Nucleus accumbens (tissue), 56 donors: ENCODE results near the gene IKZF4.
"Not testable (repeated sequence)": the region's sequence is repeated elsewhere in the genome, so short reads cannot be mapped to it uniquely, and the experiment has no call there.

Experiments
- DNase-seq, 56 donors: peaks; one replicate each; lab custom pipeline; 2025; lab: John Stamatoyannopoulos, UW

Gene IKZF4

DNA sequence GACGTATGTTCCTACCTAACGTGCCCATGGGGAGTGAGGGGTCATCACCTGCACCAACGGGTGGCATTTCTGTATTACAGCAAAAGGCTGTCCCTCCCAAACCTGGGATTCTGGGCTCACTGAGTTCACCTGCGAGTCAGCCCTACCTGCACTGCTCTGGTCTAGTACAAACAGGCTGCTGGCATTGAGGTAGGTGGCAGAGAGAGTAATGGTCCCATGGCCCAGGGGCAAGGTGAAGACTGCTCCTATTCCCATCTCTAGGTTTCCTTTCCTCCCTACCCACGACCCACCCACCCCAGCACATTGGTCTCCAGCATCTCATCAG is 23.3 kb upstream of the IKZF4 start:
- DNase-seq, result peak in 5 of 56 donors; percentile 32 to 50 (median 39)

DNA sequence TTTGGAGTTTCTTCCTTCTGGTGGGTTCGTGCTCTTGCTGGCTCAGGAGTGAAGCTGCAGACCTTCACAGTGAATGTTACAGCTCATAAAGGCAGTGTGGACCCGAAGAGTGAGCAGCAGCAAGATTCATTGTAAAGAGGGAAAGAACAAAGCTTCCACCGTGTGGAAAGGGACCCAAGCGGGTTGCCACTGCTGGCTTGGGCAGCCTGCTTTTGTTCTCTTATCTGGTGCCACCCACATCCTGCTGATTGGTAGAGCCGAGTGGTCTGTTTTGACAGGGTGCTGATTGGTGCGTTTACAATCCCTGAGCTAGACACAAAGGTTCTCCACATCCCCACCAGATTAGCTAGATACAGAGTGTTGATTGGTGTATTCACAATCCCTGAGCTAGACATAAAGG is 21.3 kb upstream of the IKZF4 start:
- DNase-seq, result not testable (repeated sequence)

DNA sequence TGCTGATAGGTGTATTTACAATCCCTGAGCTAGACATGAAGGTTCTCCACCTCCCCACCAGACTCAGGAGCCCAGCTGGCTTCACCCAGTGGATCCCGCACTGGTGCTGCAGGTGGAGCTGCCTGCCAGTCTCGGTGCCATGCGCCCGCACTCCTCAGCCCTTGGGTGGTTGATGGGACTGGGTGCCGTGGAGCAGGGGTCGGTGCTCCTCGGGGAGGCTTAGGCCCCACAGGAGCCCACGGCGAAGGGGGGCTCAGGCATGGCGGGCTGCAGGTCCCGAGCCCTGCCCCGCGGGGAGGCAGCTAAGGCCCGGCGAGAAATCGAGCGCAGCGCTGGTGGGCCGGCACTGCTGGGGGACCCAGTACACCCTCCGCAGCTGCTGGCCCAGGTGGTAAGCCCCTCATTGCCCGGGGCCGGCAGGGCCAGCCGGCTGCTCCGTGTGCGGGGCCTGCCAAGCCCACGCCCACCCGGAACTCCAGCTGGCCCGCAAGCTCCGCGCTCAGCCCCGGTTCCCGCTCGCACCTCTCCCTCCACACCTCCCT is 20.8 kb upstream of the IKZF4 start:
- DNase-seq, result not testable (repeated sequence)

DNA sequence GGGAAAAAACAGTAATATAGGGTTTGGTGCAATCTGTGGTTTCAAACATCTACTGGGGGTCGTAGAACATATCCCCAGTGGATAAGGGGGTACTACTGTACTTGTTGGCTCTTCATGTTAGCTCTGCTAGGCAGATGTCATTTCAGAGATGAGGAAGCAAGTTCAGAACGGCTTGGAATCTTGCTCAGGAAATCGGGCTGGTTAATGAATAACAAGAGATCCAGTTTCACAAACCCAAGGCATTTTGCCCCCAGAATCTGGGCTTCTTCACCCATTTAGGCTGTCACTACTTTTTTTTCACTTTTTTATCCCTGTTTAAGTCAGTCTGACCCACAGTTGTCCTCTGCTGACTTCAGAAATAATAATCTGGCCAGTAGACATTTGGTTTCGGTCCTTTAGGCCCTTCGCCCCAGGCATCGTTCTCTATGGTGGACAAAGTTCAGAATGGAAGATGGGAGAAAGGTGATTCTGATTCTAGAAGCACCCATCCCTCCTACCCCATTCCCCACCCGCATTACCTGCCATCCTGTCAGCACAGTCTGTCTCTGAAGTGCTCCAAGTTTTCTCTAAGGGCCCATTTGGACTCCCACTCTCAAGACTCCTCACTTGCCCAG is 19.2 kb upstream of the IKZF4 start:
- no peak for DNase-seq

DNA sequence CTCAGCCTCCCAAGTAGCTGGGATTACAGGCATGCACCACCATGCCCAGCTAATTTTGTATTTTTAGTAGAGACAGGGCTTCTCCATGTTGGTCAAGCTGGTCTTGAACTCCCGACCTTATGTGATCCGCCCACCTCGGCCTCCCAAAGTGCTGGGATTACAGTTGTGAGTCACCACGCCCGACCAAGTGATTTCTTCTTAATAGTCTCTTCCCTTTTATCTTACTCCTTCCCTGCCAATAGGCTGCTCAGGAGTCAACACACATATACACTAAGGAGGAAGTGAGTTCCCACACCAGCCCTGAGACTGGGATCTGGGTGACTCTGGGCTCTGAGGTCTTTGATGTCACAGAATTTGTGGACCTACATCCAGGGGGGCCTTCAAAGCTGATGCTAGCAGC is 17.5 kb upstream of the IKZF4 start:
- not testable (repeated sequence) for DNase-seq

DNA sequence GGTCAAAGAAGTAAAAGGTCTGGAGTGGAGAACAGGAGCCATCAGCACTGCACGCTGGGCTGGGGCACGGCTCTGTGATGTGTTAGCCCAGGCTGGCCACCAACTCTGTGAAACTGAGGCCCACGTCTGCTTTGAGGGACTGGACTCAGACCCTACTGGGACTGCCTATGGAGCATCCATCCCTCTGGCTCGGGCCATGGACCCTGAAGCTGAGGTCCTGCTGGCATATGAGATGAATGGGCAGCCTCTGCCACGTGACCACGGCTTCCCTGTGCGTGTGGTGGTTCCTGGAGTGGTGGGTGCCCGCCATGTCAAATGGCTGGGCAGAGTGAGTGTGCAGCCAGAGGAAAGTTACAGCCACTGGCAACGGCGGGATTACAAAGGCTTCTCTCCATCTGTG is 16.6 kb upstream of the IKZF4 start:
- DNase-seq, result no peak

DNA sequence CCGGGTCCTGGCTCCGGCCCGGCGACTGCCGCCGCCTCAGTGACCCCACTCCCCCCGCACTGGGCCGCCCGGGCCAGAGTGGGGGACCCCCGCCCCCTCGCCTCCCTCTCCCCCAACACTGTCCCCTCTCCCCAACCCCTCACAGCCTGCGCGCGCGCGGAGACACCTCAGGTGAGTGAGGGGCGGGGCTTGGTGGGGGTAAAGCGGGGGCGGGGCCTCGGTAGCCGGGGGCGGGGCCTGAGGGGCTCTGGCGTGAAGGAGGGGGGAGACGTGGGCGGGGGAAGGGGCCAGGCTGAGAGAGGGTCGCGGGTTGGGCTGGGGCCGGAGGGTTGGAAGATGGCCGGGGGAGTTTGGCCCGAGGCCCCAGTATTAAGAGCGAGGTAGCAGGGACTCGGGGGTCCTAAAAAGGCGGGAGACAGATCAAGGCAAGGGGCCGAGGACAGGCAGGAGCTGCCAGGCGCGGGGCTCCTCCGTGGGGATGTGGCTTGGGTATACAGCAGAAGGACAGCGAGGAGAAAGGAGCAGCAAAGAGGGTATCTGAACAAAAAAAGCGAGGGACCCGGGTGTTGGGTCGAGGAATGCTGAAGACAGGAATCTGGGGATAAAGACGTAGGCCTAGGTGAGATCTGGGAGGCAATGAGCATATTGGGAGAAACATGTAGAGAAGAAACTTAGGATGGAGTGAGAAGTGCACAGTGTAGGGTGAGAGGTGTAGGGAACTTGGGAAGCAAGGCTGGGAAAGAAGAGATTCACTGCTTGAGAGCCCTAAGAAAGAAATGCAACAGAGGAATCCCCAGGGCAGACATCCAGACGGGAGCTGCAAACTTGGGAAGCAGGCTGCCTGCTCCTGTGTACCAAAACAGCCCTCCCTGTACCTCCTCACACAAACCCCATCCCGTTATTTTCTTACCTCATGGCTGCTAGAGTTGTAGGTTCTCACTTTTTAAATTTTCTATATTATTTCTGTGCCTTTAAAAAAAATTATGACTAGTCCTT is 13.0 kb upstream of the IKZF4 start:
- DNase-seq, result peak in 46 of 56 donors; percentile 12 to 72 (median 53)

DNA sequence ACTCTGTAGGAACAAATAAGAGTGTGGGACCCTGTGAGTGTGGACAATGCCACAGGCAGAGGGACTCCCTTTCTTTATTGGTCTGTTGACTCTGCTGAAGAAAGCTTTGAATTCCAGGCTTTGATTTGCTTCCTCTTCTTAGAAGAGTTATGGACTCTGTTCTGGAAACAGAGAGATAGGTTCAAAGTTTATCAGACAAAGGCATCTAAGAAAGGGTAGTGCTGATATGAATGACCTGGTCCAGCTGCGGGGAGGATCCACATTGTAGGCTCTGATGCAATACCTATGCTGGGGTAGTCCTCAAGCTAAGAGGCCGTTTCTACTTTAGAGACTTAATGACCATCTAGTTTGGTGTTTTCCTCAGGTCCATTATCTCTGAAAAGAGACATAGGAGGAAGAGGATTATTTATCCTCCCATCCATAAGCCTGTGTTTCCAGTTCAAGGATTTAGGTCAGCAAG is 10.7 kb upstream of the IKZF4 start:
- DNase-seq, result no peak

DNA sequence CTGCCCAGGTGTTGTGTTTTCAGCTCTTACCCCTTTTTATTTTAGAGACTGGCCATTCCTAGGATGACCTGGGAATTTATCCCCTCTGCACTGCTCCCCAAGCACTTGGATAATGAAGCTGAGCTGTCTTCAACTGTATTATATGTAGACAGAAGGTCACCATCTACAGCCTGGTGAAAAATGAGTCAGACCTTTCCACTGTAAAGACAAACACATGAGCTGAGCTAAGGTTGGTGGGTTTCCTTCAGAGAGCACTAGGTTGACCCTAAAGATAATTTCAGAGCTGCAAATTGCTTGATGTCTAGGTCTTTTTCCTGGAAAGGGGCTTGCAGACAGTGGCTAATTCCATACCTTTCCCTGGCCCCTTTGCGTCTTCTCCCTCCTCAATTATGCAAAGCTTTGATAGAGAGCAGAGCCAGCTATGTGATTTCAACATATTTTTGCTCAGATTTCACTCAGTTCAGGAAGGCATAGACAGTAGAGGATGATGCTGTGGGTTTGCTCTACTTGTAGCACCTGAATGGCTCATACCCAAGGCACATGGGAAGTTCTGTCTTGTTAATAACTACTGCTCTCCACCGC is 9.2 kb upstream of the IKZF4 start:
- DNase-seq, result no peak

DNA sequence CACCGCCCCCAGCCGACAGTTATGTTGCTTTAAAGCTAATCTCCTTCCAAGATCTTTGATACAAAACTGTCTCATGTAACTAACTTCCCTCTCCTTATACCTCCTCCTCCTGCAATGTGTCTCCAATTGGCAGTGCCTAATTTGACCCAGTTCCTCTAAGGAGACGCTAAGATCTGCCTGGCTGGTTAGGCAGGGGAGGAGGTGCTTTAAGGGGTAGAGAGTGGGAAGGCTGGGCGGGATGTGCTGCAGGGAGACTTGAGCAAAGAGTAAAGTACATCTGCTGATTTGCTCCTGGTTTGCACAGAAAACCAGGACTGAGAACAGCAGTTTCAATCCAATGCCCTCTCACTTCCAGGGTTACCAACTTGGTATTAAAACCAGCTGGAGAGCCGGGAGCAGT is 7.4 kb upstream of the IKZF4 start:
- DNase-seq, result peak in 29 of 56 donors; percentile 4 to 70 (median 30)

DNA sequence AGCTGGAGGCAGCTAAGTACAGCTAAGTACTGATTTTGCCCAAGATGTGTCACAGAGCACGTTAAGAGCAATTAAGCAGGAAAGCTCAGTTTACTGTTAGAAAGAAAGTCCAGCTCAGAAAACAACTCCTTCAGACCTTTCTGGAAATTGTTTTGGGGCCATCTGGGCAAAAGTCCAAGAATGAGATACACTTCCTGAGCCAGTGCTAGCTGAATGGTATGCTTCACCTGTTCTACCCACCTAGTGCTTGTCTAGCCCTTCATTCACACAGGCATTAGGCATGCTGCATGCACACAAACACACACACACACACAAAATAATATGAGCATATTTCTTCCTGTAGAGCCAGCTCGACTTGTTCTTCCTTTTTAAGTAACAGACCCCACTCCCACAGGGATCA is 6.6 kb upstream of the IKZF4 start:
- no peak for DNase-seq

DNA sequence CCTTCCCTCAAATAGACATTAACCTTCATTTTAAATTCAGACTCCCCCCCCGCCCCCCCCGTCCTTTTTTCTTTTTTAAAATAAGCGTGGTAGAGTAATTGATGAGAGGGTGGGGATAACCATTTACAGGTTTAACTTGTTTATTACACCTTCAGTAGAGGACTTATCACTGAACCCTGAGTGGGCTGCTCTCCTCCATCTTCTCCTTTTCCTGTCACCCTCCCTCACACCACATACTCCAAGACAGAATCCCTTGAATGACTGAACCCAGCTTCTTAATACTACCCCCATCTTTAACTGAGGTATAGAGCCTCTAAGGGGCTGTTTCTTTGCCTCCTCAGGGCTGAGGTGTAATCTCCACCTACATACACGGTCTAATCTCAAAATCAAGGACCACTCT is 3.7 kb upstream of the IKZF4 start:
- peak in 1 of 56 donors; percentile 3 for DNase-seq

DNA sequence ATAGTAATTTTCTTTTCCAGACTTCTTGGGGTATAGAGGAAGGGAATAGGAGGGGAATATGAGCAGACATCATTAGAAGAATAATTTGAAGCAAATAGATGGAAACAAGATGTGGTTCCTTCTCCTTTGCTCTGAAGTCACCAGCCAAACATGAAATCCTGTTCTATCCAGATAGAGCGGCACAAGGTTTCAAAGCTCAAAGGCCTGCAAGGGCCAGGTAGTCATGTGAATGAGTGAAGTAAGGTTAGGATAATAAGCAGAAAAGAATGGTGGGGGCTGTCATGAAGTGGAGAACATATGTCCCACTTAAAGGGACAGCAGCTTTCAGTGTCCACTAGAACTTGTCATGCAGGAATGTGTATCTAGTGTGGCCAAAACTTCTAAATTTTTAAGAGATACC is 2.5 kb upstream of the IKZF4 start:
- no peak for DNase-seq

DNA sequence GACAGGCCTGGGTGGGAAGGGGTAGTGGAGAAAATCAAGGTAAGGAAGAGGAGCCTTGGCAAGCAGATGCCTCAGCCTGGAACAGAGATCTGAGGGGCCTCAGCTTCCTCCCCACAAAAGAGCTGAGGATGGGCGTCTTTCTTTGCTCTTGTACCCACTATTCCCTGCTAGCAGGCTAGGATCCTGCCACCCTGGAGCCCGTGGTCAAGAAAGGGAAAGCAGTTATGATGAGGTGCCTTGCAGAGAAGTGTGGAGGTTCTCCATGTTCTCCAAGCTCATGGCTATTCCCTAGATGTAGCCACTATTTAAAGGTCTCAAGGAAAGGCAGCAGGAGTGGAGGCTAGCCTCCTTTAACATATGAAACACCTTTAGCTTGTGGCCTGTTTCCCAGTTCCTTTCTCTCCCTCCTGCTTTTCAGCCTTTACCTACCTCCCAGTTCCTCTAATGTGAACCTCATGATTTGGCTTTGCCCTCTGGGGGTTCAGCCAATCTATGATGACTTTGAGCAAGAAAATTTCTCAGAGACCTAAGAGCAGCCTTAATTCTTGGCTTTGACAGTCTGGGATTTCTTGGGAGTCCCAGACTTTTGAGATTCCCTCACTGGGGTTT is 1.1 kb downstream of the IKZF4 start:
- peak in 1 of 56 donors; percentile 29 for DNase-seq

DNA sequence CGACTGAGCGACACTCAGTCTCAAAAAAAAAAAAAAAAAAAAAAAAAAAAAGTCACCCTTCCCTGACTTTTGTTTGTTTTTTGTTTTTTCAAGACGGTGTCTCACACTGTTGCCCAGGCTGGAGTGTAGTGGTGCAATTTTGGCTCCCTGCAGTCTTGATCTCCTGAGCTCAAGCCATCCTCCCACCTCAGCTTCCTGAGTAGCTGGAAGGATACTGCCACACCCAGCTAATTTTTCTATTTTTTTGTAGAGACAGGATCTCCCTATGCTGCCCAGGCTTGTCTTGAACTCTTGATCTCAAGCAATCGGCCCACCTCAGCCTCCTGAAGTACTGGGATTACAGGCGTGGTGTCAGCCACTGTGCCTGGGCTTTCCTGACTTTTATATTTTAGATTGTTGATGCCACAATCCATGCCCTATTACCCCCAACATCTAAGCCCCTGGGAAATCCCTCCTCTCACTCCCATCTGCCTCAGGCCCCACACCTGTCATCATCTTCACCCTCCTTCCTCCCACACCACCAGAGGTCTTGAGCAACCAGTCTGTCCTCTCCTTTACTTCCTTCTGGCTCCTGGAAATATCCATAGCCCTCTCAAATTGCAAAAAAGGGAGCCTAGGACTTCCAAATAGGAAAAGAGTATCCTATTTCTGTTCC is 7.8 kb downstream of the IKZF4 start:
- no peak for DNase-seq

DNA sequence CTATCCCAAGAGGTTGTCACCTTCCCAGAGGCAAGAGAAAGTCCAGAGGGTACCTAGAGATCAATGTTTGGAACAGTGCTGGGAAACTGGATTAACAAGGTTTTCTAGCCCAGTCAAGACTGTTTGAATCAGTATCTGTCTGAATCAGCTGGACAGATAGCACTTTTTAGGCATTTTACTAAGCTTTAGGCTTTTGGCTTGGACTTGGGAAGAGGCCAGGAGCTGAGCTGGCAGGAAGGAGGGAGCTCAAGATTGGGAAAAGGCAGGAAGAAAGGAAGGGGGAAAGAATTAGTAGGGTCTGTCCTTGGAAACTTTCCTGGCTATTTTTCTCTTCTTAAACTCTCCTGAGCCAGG is 8.3 kb downstream of the IKZF4 start:
- DNase-seq, result no peak

DNA sequence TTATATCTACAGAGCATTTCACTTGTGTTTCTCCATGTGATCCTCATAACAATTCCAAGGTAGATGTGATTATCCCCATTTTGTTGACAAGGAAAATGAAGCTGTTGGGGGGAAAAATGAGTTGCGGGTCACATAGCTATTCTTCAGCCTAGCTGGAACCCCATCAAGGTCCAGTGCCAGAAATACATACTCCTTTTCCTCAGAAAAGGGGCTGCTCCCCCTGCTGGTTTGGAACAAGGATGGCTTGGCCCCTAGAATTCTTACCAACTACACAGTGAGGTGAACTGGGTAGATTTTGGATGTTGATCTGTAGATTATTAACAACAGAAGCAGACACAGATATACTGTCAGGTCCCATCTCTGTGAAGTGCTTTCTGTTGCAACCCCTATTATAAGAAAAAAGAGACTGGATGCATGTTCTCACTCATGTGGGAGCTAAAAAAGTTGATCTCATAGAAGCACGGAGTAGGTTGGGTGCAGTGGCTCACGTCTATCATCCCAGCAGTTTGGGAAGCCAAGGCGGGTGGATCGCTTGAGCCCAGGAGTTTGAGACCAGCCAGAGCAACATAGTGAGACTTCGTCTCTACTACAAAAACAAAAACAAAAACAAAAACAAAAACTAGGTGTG is 8.9 kb downstream of the IKZF4 start:
- peak in 18 of 56 donors; percentile 1 to 49 (median 6) for DNase-seq

DNA sequence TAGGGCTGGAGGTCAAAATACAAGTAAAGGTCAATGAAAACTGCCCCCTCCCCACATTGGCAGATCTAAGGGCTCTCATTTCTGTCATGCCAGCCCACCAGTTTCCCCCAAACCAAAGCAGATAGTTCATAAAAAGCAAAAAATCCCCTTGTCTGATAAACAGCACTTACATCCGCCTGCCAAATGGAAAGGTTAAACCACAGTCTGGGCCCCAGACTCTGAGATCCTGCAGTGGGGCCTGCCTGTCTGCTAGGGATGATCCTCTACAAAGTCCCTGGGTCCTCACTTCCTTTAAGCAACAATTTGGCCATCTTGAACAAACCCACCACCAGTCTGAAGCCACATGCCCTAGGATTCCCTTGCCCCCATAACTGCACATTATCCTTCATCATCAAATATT is 11.1 kb downstream of the IKZF4 start:
- no peak for DNase-seq

DNA sequence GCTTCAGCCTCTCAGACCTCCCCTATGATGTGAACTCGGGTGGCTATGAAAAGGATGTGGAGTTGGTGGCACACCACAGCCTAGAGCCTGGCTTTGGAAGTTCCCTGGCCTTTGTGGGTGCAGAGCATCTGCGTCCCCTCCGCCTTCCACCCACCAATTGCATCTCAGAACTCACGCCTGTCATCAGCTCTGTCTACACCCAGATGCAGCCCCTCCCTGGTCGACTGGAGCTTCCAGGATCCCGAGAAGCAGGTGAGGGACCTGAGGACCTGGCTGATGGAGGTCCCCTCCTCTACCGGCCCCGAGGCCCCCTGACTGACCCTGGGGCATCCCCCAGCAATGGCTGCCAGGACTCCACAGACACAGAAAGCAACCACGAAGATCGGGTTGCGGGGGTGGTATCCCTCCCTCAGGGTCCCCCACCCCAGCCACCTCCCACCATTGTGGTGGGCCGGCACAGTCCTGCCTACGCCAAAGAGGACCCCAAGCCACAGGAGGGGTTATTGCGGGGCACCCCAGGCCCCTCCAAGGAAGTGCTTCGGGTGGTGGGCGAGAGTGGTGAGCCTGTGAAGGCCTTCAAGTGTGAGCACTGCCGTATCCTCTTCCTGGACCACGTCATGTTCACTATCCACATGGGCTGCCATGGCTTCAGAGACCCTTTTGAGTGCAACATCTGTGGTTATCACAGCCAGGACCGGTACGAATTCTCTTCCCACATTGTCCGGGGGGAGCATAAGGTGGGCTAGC is 13.9 kb downstream of the IKZF4 start:
- no peak for DNase-seq
